K562 (cell line): ENCODE measurements around the gene CAGE1. TPM values are rescaled to one million over a fixed set of nuclear protein-coding genes. Genes with fewer than 3 reads are reported as not detected.

Source experiments
- ATAC-seq: fragments of 200-7000 bp; cut with Tn5 transposase; 3 replicates; pipeline ENCODE4 v1.9.1; 2020; ENCODE audit warnings: moderate library complexity
- BruUV-seq: library from RNA; stranded (reverse); fragments of 400-500 nt; replicated peaks from 2 replicates; lab custom pipeline; 2021; lab: Mats Ljungman, UMichigan
- CTCF ChIA-PET: fragments of 300-600 bp; formaldehyde crosslinking; extraction: SDS; loops from one replicate; lab custom pipeline; 2021; ENCODE audit warnings: low intra/inter-chr PET ratio; lab: Yijun Ruan, JAX
- POLR2A ChIA-PET: fragments of 300-600, 350-650 bp; sonication (Branson Sonifier 250); formaldehyde crosslinking; extraction: SDS; loops from one replicate; lab custom pipeline; 2021; ENCODE audit warnings: antibody characterized with exemption, inconsistent platforms; lab: Yijun Ruan, JAX
- DNase-seq, 4 experiments: peaks; one replicate each; pipeline versions ENCODE4 v3.0.0 to v3.0.0-alpha.2; 2011 to 2018; ENCODE audit warnings: low spot score in 3 of 4, mixed read lengths in 3 of 4; ENCODE audit errors: extremely low read depth in 1 of 4
- FAIRE-seq: peaks from 2 replicates; lab custom pipeline; 2011; peaks lifted over from hg19 to GRCh38; lab: Jason Lieb, UNC
- H2AFZ ChIP-seq: 2 replicates; pipeline ENCODE4 v1.6.0; 2011; ENCODE audit warnings: low read depth, low read length, control low read depth, inconsistent platforms
- H3K27ac ChIP-seq: fragments of 200-600 bp; 3 replicates; pipeline ENCODE4 v1.8.0; 2011; ENCODE audit warnings: low read depth, mild to moderate bottlenecking, control low read depth, inconsistent platforms, low read length, moderate library complexity, mixed read lengths; ENCODE audit errors: extremely low read depth
- H3K27me3 ChIP-seq, 2 experiments: fragments of 300-600 bp in 1 of 2; 2 replicates in 1 of 2; 3 replicates in 1 of 2; pipeline versions ENCODE4 v1.6.0 to v1.8.0; 2011; ENCODE audit warnings: inconsistent platforms in 2 of 2, low read length in 2 of 2, mild to moderate bottlenecking in 1 of 2, mixed read lengths in 1 of 2, moderate library complexity in 1 of 2; ENCODE audit not compliant: control insufficient read depth in 2 of 2, insufficient read depth in 2 of 2
- H3K36me3 ChIP-seq: fragments of 300-600 bp; 3 replicates; pipeline ENCODE4 v1.8.0; 2011; ENCODE audit warnings: mild to moderate bottlenecking, low read length, inconsistent platforms; ENCODE audit not compliant: control insufficient read depth, insufficient read depth
- H3K4me1 ChIP-seq, 2 experiments: fragments of 200-600 bp in 1 of 2; replicated peaks in 1 of 2; 2 replicates in 1 of 2; 3 replicates in 1 of 2; pipeline versions ENCODE4 v1.5.1 to v1.8.0; 2011; ENCODE audit warnings: inconsistent platforms in 2 of 2, low read length in 2 of 2, mild to moderate bottlenecking in 1 of 2, mixed read lengths in 1 of 2, moderate library complexity in 1 of 2; ENCODE audit not compliant: control insufficient read depth in 2 of 2, insufficient read depth in 2 of 2
- H3K4me2 ChIP-seq: 2 replicates; pipeline ENCODE4 v1.6.1; 2011; ENCODE audit warnings: low read length, control low read depth, inconsistent platforms, mixed read lengths; ENCODE audit not compliant: insufficient read depth
- H3K4me3 ChIP-seq: fragments of 200-600 bp; sonication (generic), shearing (Covaris generic); 2 replicates; pipeline ENCODE4 v1.5.1; 2016; ENCODE audit warnings: control low read depth, inconsistent platforms
- H3K79me2 ChIP-seq: fragments of 200-600 bp; 3 replicates; pipeline ENCODE4 v1.8.0; 2011; ENCODE audit warnings: low read length, inconsistent platforms; ENCODE audit not compliant: control insufficient read depth, insufficient read depth
- H3K9ac ChIP-seq, 2 experiments: 2 replicates each; pipeline versions ENCODE4 v1.6.0 to v1.6.1; 2011; ENCODE audit warnings: low read depth in 2 of 2, low read length in 2 of 2, control low read depth in 1 of 2, inconsistent platforms in 1 of 2, mild to moderate bottlenecking in 1 of 2, mixed read lengths in 1 of 2; ENCODE audit not compliant: insufficient read depth in 1 of 2
- H3K9me1 ChIP-seq: one replicate; pipeline ENCODE4 v1.6.0; 2011; ENCODE audit warnings: inconsistent platforms, mild to moderate bottlenecking, low read length, moderate library complexity; ENCODE audit not compliant: control insufficient read depth, insufficient read depth
- H3K9me3 ChIP-seq: replicated peaks from 2 replicates; pipeline ENCODE4 v1.5.1; 2011; ENCODE audit warnings: low read depth, low read length, inconsistent platforms; ENCODE audit not compliant: control insufficient read depth, insufficient read depth
- H4K20me1 ChIP-seq: replicated peaks from 2 replicates; pipeline ENCODE4 v1.6.1; 2011; ENCODE audit warnings: low read length, inconsistent platforms, mixed read lengths; ENCODE audit not compliant: control insufficient read depth, insufficient read depth
- CHD1 ChIP-seq: fragments of 200-600 bp; sonication (generic); IDR thresholded peaks from one replicate; pipeline ENCODE4 v1.6.1; 2012; ENCODE audit warnings: mild to moderate bottlenecking, moderate library complexity, low read length, inconsistent platforms
- CREM ChIP-seq: IDR thresholded peaks from 2 replicates; pipeline ENCODE4 v1.6.1; 2014; ENCODE audit warnings: antibody characterized with exemption, low read depth
- E2F3 ChIP-seq: fragments of 250-450 bp; sonication (Bioruptor Pico); IDR thresholded peaks from 2 replicates; pipeline ENCODE4 v1.4.0; 2020; ENCODE audit warnings: mild to moderate bottlenecking
- EGR1 ChIP-seq: fragments of 450-650 bp; conservative IDR thresholded peaks from 2 replicates; pipeline ENCODE4 v1.6.1; 2017; ENCODE audit warnings: mild to moderate bottlenecking
- ETV6 ChIP-seq, 3 experiments: fragments of 150-350 bp in 1 of 3; sonication (generic) in 1 of 3; formaldehyde crosslinking in 1 of 3; IDR thresholded peaks; 2 replicates each; pipeline versions ENCODE4 v1.6.1 to v1.8.0; 2014 to 2022; ENCODE audit warnings: borderline replicate concordance in 2 of 3, low read depth in 2 of 3, antibody characterized with exemption in 1 of 3, low read length in 1 of 3, mild to moderate bottlenecking in 1 of 3, missing genetic modification reagents in 1 of 3
- ILF3 ChIP-seq: fragments of 450-650 bp; IDR thresholded peaks from 2 replicates; pipeline ENCODE4 v1.6.1; 2018; ENCODE audit warnings: antibody characterized with exemption, mild to moderate bottlenecking, moderate library complexity, borderline replicate concordance
- KAT7 ChIP-seq: sonication (generic); formaldehyde crosslinking; IDR thresholded peaks from 2 replicates; pipeline ENCODE4 v1.8.0; 2022; ENCODE audit warnings: missing genetic modification reagents, mild to moderate bottlenecking, borderline replicate concordance
- KDM1A ChIP-seq, 2 experiments: fragments of 450-650 bp; IDR thresholded peaks; 2 replicates each; pipeline ENCODE4 v1.6.1; 2016; ENCODE audit warnings: mild to moderate bottlenecking in 2 of 2
- NFATC3 ChIP-seq: fragments of 450-650 bp; IDR thresholded peaks from 2 replicates; pipeline ENCODE4 v1.6.1; 2017; ENCODE audit warnings: mild to moderate bottlenecking
- POLR2G ChIP-seq: fragments of 200-400 bp; formaldehyde crosslinking; IDR thresholded peaks from 2 replicates; pipeline ENCODE4 v1.6.1; 2017; ENCODE audit warnings: low read depth, mild to moderate bottlenecking, antibody characterized with exemption, low read length, moderate library complexity
- SMARCA4 ChIP-seq: fragments of 450-650 bp; IDR thresholded peaks from 2 replicates; pipeline ENCODE4 v1.6.1; 2016
- TCF3 ChIP-seq: sonication (generic); formaldehyde crosslinking; IDR thresholded peaks from 2 replicates; pipeline ENCODE4 v1.4.0; 2020; ENCODE audit warnings: mild to moderate bottlenecking, missing genetic modification reagents
- WGBS: fragments of 100-300 bp; shearing (Covaris generic); methylation state at CpG from one replicate; pipeline ENCODE4 v1.1.6; 2016; ENCODE audit warnings: low coverage, mixed read lengths; ENCODE audit not compliant: insufficient coverage; ENCODE audit errors: missing lambda C conversion rate; 5-methylcytosine and 5-hydroxymethylcytosine counted together
- in situ Hi-C: fragments of 300-500 bp; cut with MboI; formaldehyde crosslinking; loops from 4 replicates; pipeline ENCODE4 v1.15.0; 2018; ENCODE audit warnings: inconsistent platforms, mixed read lengths
- intact Hi-C: fragments of 100-400 bp; cut with micrococcal nuclease; formaldehyde crosslinking; loops from 2 replicates; pipeline ENCODE4 v1.14.2; 2022
- polyA plus RNA-seq, 8 experiments: library from polyadenylated mRNA; depleted of rRNA in 4 of 8; stranded (reverse) in 5 of 8; unstranded in 3 of 8; fragments of >200 nt; fragmentation: Nextera tagmentation in 2 of 8; fragmentation: Illumina TruSeq in 1 of 8; extraction: Ambion mirVana in 2 of 8; extraction: Trizol in 1 of 8; gene quantifications; 2 replicates each; pipeline versions ENCODE4 v1.2.1 to v1.2.3, GENCODE V29; 2011 to 2014; ENCODE audit warnings: inconsistent platforms in 1 of 8, missing spikeins in 1 of 8
- total RNA-seq, 7 experiments: library from RNA; depleted of rRNA in 6 of 7; stranded (reverse); fragments of >200 nt in 6 of 7; fragmentation: Illumina TruSeq in 2 of 7; extraction: Trizol in 2 of 7; gene quantifications; 2 replicates each; pipeline versions ENCODE4 v1.2.1 to v1.2.3, GENCODE V29; 2011 to 2021; ENCODE audit warnings: low replicate concordance in 1 of 7
- TF ChIP-seq, protein P1 (sequence below): sonication (generic); formaldehyde crosslinking; IDR thresholded peaks from 2 replicates; pipeline ENCODE4 v1.4.0; 2020; ENCODE audit warnings: mild to moderate bottlenecking, missing genetic modification reagents
- TF ChIP-seq, protein P2 (sequence below): sonication (generic); formaldehyde crosslinking; IDR thresholded peaks from 2 replicates; pipeline ENCODE4 v1.8.0; 2022; ENCODE audit warnings: missing genetic modification reagents, mild to moderate bottlenecking, borderline replicate concordance
- TF ChIP-seq, protein P3 (sequence below), 2 experiments: IDR thresholded peaks; 2 replicates each; pipeline ENCODE4 v1.6.1; 2012; ENCODE audit warnings: improper control_type of control experiment in 2 of 2, low read depth in 2 of 2, low read length in 2 of 2, borderline replicate concordance in 1 of 2

CAGE1 gene
- total and polyA plus RNA-seq, 9 of the 15 experiments (the other 6 are each of a cell fraction or from before 2014, with no cell fraction given) = 0.13 to 0.33 (median 0.18) TPM; not detected in 4

DNA sequence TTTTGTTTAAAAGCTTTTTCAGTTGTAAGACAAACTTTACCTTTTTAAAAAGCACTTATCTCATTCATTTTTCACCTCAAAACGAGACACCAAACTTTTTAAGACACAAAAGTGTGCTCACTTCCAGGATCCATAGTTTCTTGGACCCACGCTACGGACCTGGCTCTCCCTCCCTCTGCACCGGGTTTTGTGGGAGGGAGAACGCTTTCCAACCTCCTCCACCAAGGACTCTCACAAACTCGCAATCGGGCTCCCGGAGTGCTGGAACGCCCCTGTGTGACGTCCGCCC is 436 bp downstream of the CAGE1 start:
- Histone ChIP-seq H3K4me1 (peaks cover 20 to 21% of the 10 kb centered on the region in 2 experiments; a peak in 4 of 5 replicates), H3K4me2 (peak overlapping the region; percentile 99), H3K4me3 (peak overlapping the region; percentile 67), H3K79me2 (peaks cover 48% of the 10 kb centered on the region), H3K27ac (peak overlapping the region; percentile 77), H3K36me3 (peaks cover 25% of the 10 kb centered on the region), H4K20me1 (no peaks in the 10 kb centered on the region; the same call in 1 of the 2 replicates), H3K9me1 (no peaks in the 10 kb centered on the region), H2AFZ (peak overlapping the region; percentile 95), H3K9ac (peak overlapping the region; percentile 85 to 97), H3K27me3 (no peaks in the 10 kb centered on the region), H3K9me3 (no peaks in the 10 kb centered on the region)
- intact Hi-C loops (loop anchor here (5.0 kb wide), 1 partner anchor 203 kb away; the partner anchor contains the start of gene SNRNP48), in situ Hi-C loops (no loop called here)
- DNase-seq (peak in 2 of 4 experiments; percentile 71 to 83), FAIRE-seq (no peak), ATAC-seq (no peak; the same call in 1 of the 3 replicates)
- POLR2A ChIA-PET = interaction anchor here (0.6 to 1.8 kb wide), 17 partner anchors 8 to 982 kb away, joined by 3 to 6 read pairs (median 4); partner anchors contain the start of gene SNRNP48
- TSS peak; percentile 85 for BruUV-seq
- WGBS = 0% methylated on average over 11 of the region's 11 CpGs
- CTCF ChIA-PET = no interaction called here
- TF ChIP-seq POLR2G (no peak), CREM (peak; percentile 67), KDM1A (IDR thresholded peaks at IDR 0.05) (peak; percentile 70 to 76; a peak in 2 of 4 replicates), SMARCA4 (peak; percentile 27; the same call in 1 of the 2 replicates), TCF3 (peak; percentile 22; the same call in 1 of the 2 replicates), KAT7 (CRISPR knock-in tag) (peak; percentile 76; the same call in 1 of the 2 replicates), EGR1 (0 out of 2 replicates have a peak, but pooled peaks have one; percentile 12), ETV6 (IDR thresholded peaks at IDR 0.05; ENCODE audit: borderline replicate concordance in 1 of 2, low read depth in 2 of 2, low read length in 1 of 2) (no peak), ETV6 (CRISPR knock-in tag; IDR thresholded peaks at IDR 0.05; ENCODE audit: borderline replicate concordance) (0 out of 2 replicates have a peak, but pooled peaks have one; percentile 69), E2F3 (CRISPR knock-in tag) (no peak), ILF3 (no peak), CHD1 (peak; percentile 29), NFATC3 (no peak)
- TF ChIP-seq, protein P1, sequence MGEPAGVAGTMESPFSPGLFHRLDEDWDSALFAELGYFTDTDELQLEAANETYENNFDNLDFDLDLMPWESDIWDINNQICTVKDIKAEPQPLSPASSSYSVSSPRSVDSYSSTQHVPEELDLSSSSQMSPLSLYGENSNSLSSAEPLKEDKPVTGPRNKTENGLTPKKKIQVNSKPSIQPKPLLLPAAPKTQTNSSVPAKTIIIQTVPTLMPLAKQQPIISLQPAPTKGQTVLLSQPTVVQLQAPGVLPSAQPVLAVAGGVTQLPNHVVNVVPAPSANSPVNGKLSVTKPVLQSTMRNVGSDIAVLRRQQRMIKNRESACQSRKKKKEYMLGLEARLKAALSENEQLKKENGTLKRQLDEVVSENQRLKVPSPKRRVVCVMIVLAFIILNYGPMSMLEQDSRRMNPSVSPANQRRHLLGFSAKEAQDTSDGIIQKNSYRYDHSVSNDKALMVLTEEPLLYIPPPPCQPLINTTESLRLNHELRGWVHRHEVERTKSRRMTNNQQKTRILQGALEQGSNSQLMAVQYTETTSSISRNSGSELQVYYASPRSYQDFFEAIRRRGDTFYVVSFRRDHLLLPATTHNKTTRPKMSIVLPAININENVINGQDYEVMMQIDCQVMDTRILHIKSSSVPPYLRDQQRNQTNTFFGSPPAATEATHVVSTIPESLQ (CRISPR knock-in tag) = 0 out of 2 replicates have a peak, but pooled peaks have one; percentile 24
- TF ChIP-seq, protein P2, sequence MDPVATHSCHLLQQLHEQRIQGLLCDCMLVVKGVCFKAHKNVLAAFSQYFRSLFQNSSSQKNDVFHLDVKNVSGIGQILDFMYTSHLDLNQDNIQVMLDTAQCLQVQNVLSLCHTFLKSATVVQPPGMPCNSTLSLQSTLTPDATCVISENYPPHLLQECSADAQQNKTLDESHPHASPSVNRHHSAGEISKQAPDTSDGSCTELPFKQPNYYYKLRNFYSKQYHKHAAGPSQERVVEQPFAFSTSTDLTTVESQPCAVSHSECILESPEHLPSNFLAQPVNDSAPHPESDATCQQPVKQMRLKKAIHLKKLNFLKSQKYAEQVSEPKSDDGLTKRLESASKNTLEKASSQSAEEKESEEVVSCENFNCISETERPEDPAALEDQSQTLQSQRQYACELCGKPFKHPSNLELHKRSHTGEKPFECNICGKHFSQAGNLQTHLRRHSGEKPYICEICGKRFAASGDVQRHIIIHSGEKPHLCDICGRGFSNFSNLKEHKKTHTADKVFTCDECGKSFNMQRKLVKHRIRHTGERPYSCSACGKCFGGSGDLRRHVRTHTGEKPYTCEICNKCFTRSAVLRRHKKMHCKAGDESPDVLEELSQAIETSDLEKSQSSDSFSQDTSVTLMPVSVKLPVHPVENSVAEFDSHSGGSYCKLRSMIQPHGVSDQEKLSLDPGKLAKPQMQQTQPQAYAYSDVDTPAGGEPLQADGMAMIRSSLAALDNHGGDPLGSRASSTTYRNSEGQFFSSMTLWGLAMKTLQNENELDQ = 0 out of 2 replicates have a peak, but pooled peaks have one; percentile 37
- TF ChIP-seq, protein P3, sequence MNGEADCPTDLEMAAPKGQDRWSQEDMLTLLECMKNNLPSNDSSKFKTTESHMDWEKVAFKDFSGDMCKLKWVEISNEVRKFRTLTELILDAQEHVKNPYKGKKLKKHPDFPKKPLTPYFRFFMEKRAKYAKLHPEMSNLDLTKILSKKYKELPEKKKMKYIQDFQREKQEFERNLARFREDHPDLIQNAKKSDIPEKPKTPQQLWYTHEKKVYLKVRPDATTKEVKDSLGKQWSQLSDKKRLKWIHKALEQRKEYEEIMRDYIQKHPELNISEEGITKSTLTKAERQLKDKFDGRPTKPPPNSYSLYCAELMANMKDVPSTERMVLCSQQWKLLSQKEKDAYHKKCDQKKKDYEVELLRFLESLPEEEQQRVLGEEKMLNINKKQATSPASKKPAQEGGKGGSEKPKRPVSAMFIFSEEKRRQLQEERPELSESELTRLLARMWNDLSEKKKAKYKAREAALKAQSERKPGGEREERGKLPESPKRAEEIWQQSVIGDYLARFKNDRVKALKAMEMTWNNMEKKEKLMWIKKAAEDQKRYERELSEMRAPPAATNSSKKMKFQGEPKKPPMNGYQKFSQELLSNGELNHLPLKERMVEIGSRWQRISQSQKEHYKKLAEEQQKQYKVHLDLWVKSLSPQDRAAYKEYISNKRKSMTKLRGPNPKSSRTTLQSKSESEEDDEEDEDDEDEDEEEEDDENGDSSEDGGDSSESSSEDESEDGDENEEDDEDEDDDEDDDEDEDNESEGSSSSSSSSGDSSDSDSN (IDR thresholded peaks at IDR 0.05; ENCODE audit: borderline replicate concordance in 1 of 2, low read depth in 2 of 2, low read length in 2 of 2) = 0 out of 4 replicates have a peak, but pooled peaks have one; percentile 11 to 56
